MM.1S (cell line): ENCODE results near the gene FARS2.

Experiments used
- CTCF ChIP-seq: fragments of 300-600 bp; sonication (generic); IDR thresholded peaks from 2 replicates; pipeline ENCODE4 v1.5.1; 2016; ENCODE audit warnings: antibody characterized with exemption, low read length, mixed read lengths
- EZH2 ChIP-seq: fragments of 300-600 bp; sonication (generic); optimal IDR thresholded peaks from 2 replicates; pipeline ENCODE3; 2017; ENCODE audit warnings: low read depth, mild to moderate bottlenecking, antibody characterized with exemption, low read length, mixed read lengths
- EZH2phosphoT487 ChIP-seq: fragments of 300-600 bp; sonication (generic); IDR thresholded peaks from 2 replicates; pipeline ENCODE4 v1.6.1; 2018; ENCODE audit warnings: antibody characterized with exemption, low read length

GRCh38 chr6:5617179-5617578 is 355.9 kb downstream of the FARS2 start:
- no peak for TF ChIP-seq CTCF
- TF ChIP-seq EZH2 = no peak
- no peak for TF ChIP-seq EZH2phosphoT487
